HepG2 (cell line): ENCODE measurements around the gene RCBTB2. TPM values are rescaled to one million over a fixed set of nuclear protein-coding genes. Genes with fewer than 3 reads are reported as not detected.

Experiments
- ATAC-seq: fragments of 200-7000 bp; cut with Tn5 transposase; 3 replicates; pipeline ENCODE4 v1.9.1; 2020; ENCODE audit warnings: mild to moderate bottlenecking, moderate library complexity
- BruUV-seq: library from RNA; stranded (reverse); fragments of 400-500 nt; replicated peaks from 2 replicates; lab custom pipeline; 2021; lab: Mats Ljungman, UMichigan
- CTCF ChIA-PET: fragments of 300-600 bp; formaldehyde crosslinking; extraction: SDS; loops from one replicate; lab custom pipeline; 2021; ENCODE audit warnings: low total read pairs, inconsistent platforms, low intra/inter-chr PET ratio; lab: Yijun Ruan, JAX
- POLR2A ChIA-PET: fragments of 350-600 bp; sonication (Branson Sonifier 250); formaldehyde crosslinking; loops from one replicate; lab custom pipeline; 2020; ENCODE audit warnings: antibody characterized with exemption, inconsistent platforms; lab: Yijun Ruan, JAX
- DNase-seq: peaks from one replicate; pipeline ENCODE4 v3.0.0-alpha.2; 2015; ENCODE audit warnings: low spot score
- FAIRE-seq: peaks from 3 replicates; lab custom pipeline; 2011; peaks lifted over from hg19 to GRCh38; lab: Jason Lieb, UNC
- H2AFZ ChIP-seq: one replicate; pipeline ENCODE4 v1.6.1; 2011; ENCODE audit warnings: low read length, inconsistent platforms
- H3K27ac ChIP-seq: fragments of 300-600 bp; 3 replicates; pipeline ENCODE4 v1.8.0; 2011; ENCODE audit warnings: mixed run types, mild to moderate bottlenecking, mixed read lengths, low read length, inconsistent platforms; ENCODE audit not compliant: insufficient read depth; ENCODE audit errors: extremely low read length
- H3K27me3 ChIP-seq, 2 experiments: fragments of 200-600 bp in 1 of 2; 2 replicates in 1 of 2; 3 replicates in 1 of 2; pipeline versions ENCODE4 v1.6.0 to v1.8.0; 2011; ENCODE audit warnings: low read length in 2 of 2, mild to moderate bottlenecking in 2 of 2, moderate library complexity in 2 of 2, inconsistent platforms in 1 of 2; ENCODE audit not compliant: insufficient read depth in 2 of 2, control insufficient read depth in 1 of 2
- H3K36me3 ChIP-seq, 2 experiments: fragments of 200-600 bp in 1 of 2; replicated peaks in 1 of 2; 2 replicates in 1 of 2; 3 replicates in 1 of 2; pipeline versions ENCODE4 v1.5.1 to v1.8.0; 2011; ENCODE audit warnings: low read length in 2 of 2, inconsistent platforms in 1 of 2; ENCODE audit not compliant: insufficient read depth in 2 of 2, control insufficient read depth in 1 of 2
- H3K4me1 ChIP-seq: 2 replicates; pipeline ENCODE4 v1.5.1; 2012; ENCODE audit warnings: low read length, inconsistent platforms; ENCODE audit not compliant: insufficient read depth
- H3K4me2 ChIP-seq: 2 replicates; pipeline ENCODE4 v1.6.0; 2011; ENCODE audit warnings: low read depth, low read length, inconsistent platforms
- H3K4me3 ChIP-seq, 3 experiments: fragments of 200-600 bp in 1 of 3; sonication (generic), shearing (Covaris generic) in 1 of 3; replicated peaks in 1 of 3; 2 replicates each; pipeline ENCODE4 v1.5.1; 2011 to 2016; ENCODE audit warnings: low read length in 3 of 3, inconsistent platforms in 2 of 3, low read depth in 2 of 3, mild to moderate bottlenecking in 2 of 3, control low read depth in 1 of 3, mixed read lengths in 1 of 3; ENCODE audit not compliant: insufficient read depth in 1 of 3
- H3K79me2 ChIP-seq: one replicate; pipeline ENCODE4 v1.6.1; 2011; ENCODE audit warnings: low read length, inconsistent platforms; ENCODE audit not compliant: insufficient read depth
- H3K9ac ChIP-seq: 2 replicates; pipeline ENCODE4 v1.6.0; 2011; ENCODE audit warnings: mild to moderate bottlenecking, low read depth, low read length, inconsistent platforms; ENCODE audit not compliant: insufficient read depth
- H3K9me3 ChIP-seq: 2 replicates; pipeline ENCODE4 v1.5.1; 2012; ENCODE audit warnings: mild to moderate bottlenecking, low read length
- H4K20me1 ChIP-seq: 2 replicates; pipeline ENCODE4 v1.6.0; 2011; ENCODE audit warnings: inconsistent platforms, mild to moderate bottlenecking, low read length, moderate library complexity; ENCODE audit not compliant: insufficient read depth
- ATAD3A ChIP-seq: sonication (generic); formaldehyde crosslinking; IDR thresholded peaks from 2 replicates; pipeline ENCODE4 v1.4.0; 2020; ENCODE audit warnings: missing genetic modification reagents
- CEBPB ChIP-seq: IDR thresholded peaks from 2 replicates; pipeline ENCODE4 v1.6.1; 2011; ENCODE audit warnings: low read depth, low read length, improper control_type of control experiment, borderline replicate concordance
- IKZF5 ChIP-seq: IDR thresholded peaks from 2 replicates; pipeline ENCODE4 v1.6.1; 2018; ENCODE audit warnings: missing genetic modification reagents, mild to moderate bottlenecking, missing compliant biosample characterization
- JARID2 ChIP-seq: sonication (generic); formaldehyde crosslinking; IDR thresholded peaks from 2 replicates; pipeline ENCODE4 v1.8.1; 2023; ENCODE audit warnings: missing genetic modification reagents, inconsistent platforms; ENCODE audit not compliant: insufficient replicate concordance
- KLF16 ChIP-seq, 2 experiments: sonication (generic) in 1 of 2; formaldehyde crosslinking in 1 of 2; IDR thresholded peaks; 2 replicates each; pipeline versions ENCODE4 v1.6.1 to v1.8.0; 2016 to 2023; ENCODE audit warnings: missing genetic modification reagents in 2 of 2, missing compliant biosample characterization in 1 of 2
- NFRKB ChIP-seq: fragments of 450-650 bp; IDR thresholded peaks from 2 replicates; pipeline ENCODE4 v1.6.1; 2017
- PRMT3 ChIP-seq: sonication (generic); formaldehyde crosslinking; IDR thresholded peaks from 2 replicates; pipeline ENCODE4 v1.8.1; 2022; ENCODE audit warnings: low read depth, mild to moderate bottlenecking, moderate library complexity, missing genetic modification reagents, borderline replicate concordance
- SPEN ChIP-seq: sonication (generic); formaldehyde crosslinking; IDR thresholded peaks from 2 replicates; pipeline ENCODE4 v1.5.1; 2020; ENCODE audit warnings: low read depth, mild to moderate bottlenecking, missing genetic modification reagents
- ZNF292 ChIP-seq: sonication (generic); formaldehyde crosslinking; IDR thresholded peaks from 2 replicates; pipeline ENCODE4 v1.8.1; 2022; ENCODE audit warnings: mild to moderate bottlenecking, low read depth, missing genetic modification reagents, borderline replicate concordance
- ZNF563 ChIP-seq: sonication (generic); formaldehyde crosslinking; IDR thresholded peaks from 2 replicates; pipeline ENCODE4 v1.8.0; 2022; ENCODE audit warnings: mild to moderate bottlenecking, moderate library complexity, missing genetic modification reagents
- ZSCAN21 ChIP-seq: sonication (generic); formaldehyde crosslinking; IDR thresholded peaks from 2 replicates; pipeline ENCODE4 v1.8.0; 2022; ENCODE audit warnings: mild to moderate bottlenecking, missing genetic modification reagents, moderate library complexity, borderline replicate concordance
- WGBS: methylation state at CpG from one replicate; pipeline ENCODE4 v1.1.6; 2017; ENCODE audit warnings: low lambda C conversion rate; 5-methylcytosine and 5-hydroxymethylcytosine counted together
- in situ Hi-C: cut with HindIII; loops from 2 replicates; pipeline ENCODE4 v1.10.0; 2017; ENCODE audit warnings: low pct_unique_long_range_greater_than_20kb; ENCODE audit not compliant: extremely low pct_ligation_motif_present
- intact Hi-C: fragments of 100-400 bp; cut with micrococcal nuclease; formaldehyde crosslinking; loops from one replicate; pipeline ENCODE4 v1.10.0; 2022; ENCODE audit not compliant: unreplicated experiment
- polyA plus RNA-seq, 8 experiments: library from polyadenylated mRNA; depleted of rRNA in 3 of 8; stranded (reverse) in 7 of 8; unstranded in 1 of 8; fragments of >200 nt; fragmentation: Illumina TruSeq in 4 of 8; extraction: Trizol in 4 of 8; gene quantifications; 2 replicates each; pipeline versions ENCODE4 v1.2.1 to v1.2.3, GENCODE V29; 2011 to 2016; ENCODE audit warnings: low read depth in 4 of 8, missing spikeins in 1 of 8, mixed read lengths in 1 of 8; ENCODE audit not compliant: insufficient read depth in 1 of 8
- total RNA-seq, 5 experiments: library from RNA; depleted of rRNA; stranded (reverse); fragments of >200 nt; fragmentation: Illumina TruSeq; extraction: Trizol; gene quantifications; 2 replicates each; pipeline ENCODE4 v1.2.3, GENCODE V29; 2016; ENCODE audit warnings: low read depth in 1 of 5
- TF ChIP-seq, protein P1 (sequence below): sonication (generic); formaldehyde crosslinking; IDR thresholded peaks from 2 replicates; pipeline ENCODE4 v1.4.0; 2020; ENCODE audit warnings: missing genetic modification reagents, borderline replicate concordance
- TF ChIP-seq, protein P2 (sequence below): sonication (generic); formaldehyde crosslinking; IDR thresholded peaks from 2 replicates; pipeline ENCODE4 v1.5.0; 2020; ENCODE audit warnings: missing genetic modification reagents, mild to moderate bottlenecking, borderline replicate concordance

RCBTB2 gene
- total and polyA plus RNA-seq, 2 of the 13 experiments (the other 11 are each of a cell fraction or from before 2014, with no cell fraction given): 1.9 to 2.7 TPM

DNA sequence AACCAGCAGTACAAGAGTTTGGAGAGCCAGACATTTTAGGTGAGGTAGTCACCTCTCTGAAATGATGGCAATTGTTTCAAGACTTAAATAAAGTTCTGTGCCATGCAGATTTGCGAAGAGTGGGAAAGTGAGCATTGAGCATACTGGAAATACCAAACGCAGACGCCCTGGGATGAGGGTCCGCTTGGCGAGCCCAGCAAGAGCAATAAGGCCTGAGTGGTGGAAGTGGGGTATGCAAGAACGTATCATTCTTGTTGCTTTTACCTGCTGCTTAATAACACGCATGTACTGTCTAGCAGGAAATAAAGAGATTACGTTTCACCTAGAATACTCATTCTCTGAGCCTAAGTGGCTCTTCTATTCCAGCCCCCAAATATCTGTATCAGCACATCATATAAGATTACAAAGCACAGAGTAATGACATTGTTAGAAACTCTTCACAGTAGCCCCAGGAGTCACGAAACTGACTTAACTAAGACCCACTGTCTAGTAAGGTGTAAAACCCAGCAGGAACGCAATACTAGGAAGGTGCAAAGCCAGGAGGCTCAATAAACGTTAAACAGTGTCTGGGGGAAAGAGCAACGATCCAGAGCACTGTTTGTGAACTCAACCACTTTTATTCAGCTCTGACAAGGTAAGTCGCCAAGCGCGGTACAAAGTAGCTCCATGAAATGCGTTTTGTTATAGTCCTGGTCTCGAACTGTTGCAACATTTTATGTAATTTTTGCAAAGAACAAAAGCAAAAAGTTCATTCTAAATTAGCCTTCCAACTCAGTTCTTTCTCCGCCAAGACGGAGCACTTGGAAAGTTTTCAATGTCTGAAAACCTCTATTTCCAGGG, 1.2 kb downstream of the RCBTB2 start:
- H3K27me3 ChIP-seq: no peaks in the 10 kb centered on the region; a peak in 1 of 5 replicates
- H3K4me3 ChIP-seq: peak overlapping the region; percentile 83 to 95 (median 92)
- no peaks in the 10 kb centered on the region for H3K79me2 ChIP-seq
- CTCF ChIA-PET: no interaction called here
- DNase-seq (peak; percentile 13), FAIRE-seq (peak; percentile 23), ATAC-seq (peak; percentile 28)
- peak overlapping the region; percentile 72 for H3K27ac ChIP-seq
- peak overlapping the region; percentile 89 for H3K4me2 ChIP-seq
- in situ Hi-C loops: no loop called here
- peak overlapping the region; percentile 81 for H3K9ac ChIP-seq
- TSS peak; percentile 67 for BruUV-seq
- intact Hi-C loops: loop anchor here (1.0 kb wide), 1 partner anchor 119 kb away; no protein-coding TSS in a partner anchor
- whole genome bisulfite sequencing: 45% methylated on average over 19 of the region's 19 CpGs
- POLR2A ChIA-PET: interaction anchor here (0.9 to 1.7 kb wide), 6 partner anchors 11 to 299 kb away, joined by 3 to 27 read pairs (median 4); partner anchors contain the start of gene ITM2B
- H3K4me1 ChIP-seq: peaks cover 32% of the 10 kb centered on the region
- peak overlapping the region; percentile 90 for H2AFZ ChIP-seq
- H3K36me3 ChIP-seq: no peaks in the 10 kb centered on the region
- H4K20me1 ChIP-seq: no peaks in the 10 kb centered on the region
- no peaks in the 10 kb centered on the region for H3K9me3 ChIP-seq
- TF ChIP-seq PRMT3 (0 out of 2 replicates have a peak, but pooled peaks have one; percentile 33), SPEN (no peak), JARID2 (CRISPR knock-in tag) (peak; percentile 14), ZSCAN21 (CRISPR knock-in tag) (no peak), ATAD3A (no peak), IKZF5 (CRISPR knock-in tag) (no peak), CEBPB (peak; percentile 32; the same call in 1 of the 2 replicates), KLF16 (CRISPR knock-in tag; IDR thresholded peaks at IDR 0.05) (peak in 1 of 2 experiments; percentile 9; a peak in 1 of 4 replicates), ZNF563 (CRISPR knock-in tag) (no peak), NFRKB (no peak), ZNF292 (CRISPR knock-in tag) (no peak)
- TF ChIP-seq, protein P1, sequence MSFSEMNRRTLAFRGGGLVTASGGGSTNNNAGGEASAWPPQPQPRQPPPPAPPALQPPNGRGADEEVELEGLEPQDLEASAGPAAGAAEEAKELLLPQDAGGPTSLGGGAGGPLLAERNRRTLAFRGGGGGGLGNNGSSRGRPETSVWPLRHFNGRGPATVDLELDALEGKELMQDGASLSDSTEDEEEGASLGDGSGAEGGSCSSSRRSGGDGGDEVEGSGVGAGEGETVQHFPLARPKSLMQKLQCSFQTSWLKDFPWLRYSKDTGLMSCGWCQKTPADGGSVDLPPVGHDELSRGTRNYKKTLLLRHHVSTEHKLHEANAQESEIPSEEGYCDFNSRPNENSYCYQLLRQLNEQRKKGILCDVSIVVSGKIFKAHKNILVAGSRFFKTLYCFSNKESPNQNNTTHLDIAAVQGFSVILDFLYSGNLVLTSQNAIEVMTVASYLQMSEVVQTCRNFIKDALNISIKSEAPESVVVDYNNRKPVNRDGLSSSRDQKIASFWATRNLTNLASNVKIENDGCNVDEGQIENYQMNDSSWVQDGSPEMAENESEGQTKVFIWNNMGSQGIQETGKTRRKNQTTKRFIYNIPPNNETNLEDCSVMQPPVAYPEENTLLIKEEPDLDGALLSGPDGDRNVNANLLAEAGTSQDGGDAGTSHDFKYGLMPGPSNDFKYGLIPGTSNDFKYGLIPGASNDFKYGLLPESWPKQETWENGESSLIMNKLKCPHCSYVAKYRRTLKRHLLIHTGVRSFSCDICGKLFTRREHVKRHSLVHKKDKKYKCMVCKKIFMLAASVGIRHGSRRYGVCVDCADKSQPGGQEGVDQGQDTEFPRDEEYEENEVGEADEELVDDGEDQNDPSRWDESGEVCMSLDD (CRISPR knock-in tag): 0 out of 2 replicates have a peak, but pooled peaks have one; percentile 52
- TF ChIP-seq, protein P2, sequence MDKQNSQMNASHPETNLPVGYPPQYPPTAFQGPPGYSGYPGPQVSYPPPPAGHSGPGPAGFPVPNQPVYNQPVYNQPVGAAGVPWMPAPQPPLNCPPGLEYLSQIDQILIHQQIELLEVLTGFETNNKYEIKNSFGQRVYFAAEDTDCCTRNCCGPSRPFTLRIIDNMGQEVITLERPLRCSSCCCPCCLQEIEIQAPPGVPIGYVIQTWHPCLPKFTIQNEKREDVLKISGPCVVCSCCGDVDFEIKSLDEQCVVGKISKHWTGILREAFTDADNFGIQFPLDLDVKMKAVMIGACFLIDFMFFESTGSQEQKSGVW (CRISPR knock-in tag): 0 out of 2 replicates have a peak, but pooled peaks have one; percentile 18
